T-cell (primary cell): ENCODE results near the gene PCDHGB5. TPM values are rescaled to one million over a fixed set of nuclear protein-coding genes. Genes with fewer than 3 reads are reported as not detected.

Experiments used
- ATAC-seq, 4 experiments: fragments of 200-7000 bp in 3 of 4; fragments of 150-1000 bp in 1 of 4; cut with Tn5 transposase; replicated peaks in 1 of 4; 1 replicate in 3 of 4; 2 replicates in 1 of 4; pipeline ENCODE4 v1.10.0; 2021; ENCODE audit warnings: moderate library complexity in 3 of 4, mild to moderate bottlenecking in 2 of 4, moderate number of reproducible peaks in 1 of 4
- CTCF ChIA-PET, 2 donors: fragments of 300-600 bp; sonication (Branson Sonifier 250); formaldehyde crosslinking; loops; one replicate each; lab custom pipeline; 2022; ENCODE audit warnings: antibody characterized with exemption in 2 of 2; lab: Charles Lee
- POLR2A ChIA-PET, 2 donors: fragments of 300-600 bp; sonication (Branson Sonifier 250); formaldehyde crosslinking; loops; one replicate each; lab custom pipeline; 2022; ENCODE audit warnings: antibody characterized with exemption in 2 of 2; lab: Charles Lee
- DNase-seq, 35 experiments: peaks; one replicate each; pipeline versions ENCODE4 v3.0.0 to v3.0.0-alpha.2; 2013 to 2023
- H3K27ac ChIP-seq: one replicate; pipeline ENCODE4 v1.5.1; 2013; ENCODE audit warnings: low read length
- H3K27me3 ChIP-seq, 2 experiments: replicated peaks in 1 of 2; 1 replicate in 1 of 2; 2 replicates in 1 of 2; pipeline versions ENCODE4 v1.6.1 to v1.7.0; 2013; ENCODE audit warnings: low read length in 1 of 2, mixed read lengths in 1 of 2; ENCODE audit not compliant: control insufficient read depth in 2 of 2, insufficient read depth in 2 of 2; ENCODE audit errors: extremely low read depth in 1 of 2
- H3K36me3 ChIP-seq, 2 donors: 1 replicate in 1 of 2; 2 replicates in 1 of 2; pipeline versions ENCODE4 v1.6.1 to v1.7.0; 2013; ENCODE audit warnings: low read length in 1 of 2; ENCODE audit not compliant: control insufficient read depth in 2 of 2, insufficient read depth in 1 of 2; ENCODE audit errors: extremely low read depth in 1 of 2
- H3K4me1 ChIP-seq, 2 experiments: 1 replicate in 1 of 2; 2 replicates in 1 of 2; pipeline versions ENCODE4 v1.6.1 to v1.7.0; 2013; ENCODE audit warnings: low read length in 2 of 2, mixed read lengths in 1 of 2; ENCODE audit not compliant: insufficient read depth in 2 of 2, control insufficient read depth in 1 of 2; ENCODE audit errors: extremely low read depth in 1 of 2
- H3K4me3 ChIP-seq, 2 donors: 1 replicate in 1 of 2; 2 replicates in 1 of 2; pipeline versions ENCODE4 v1.5.1 to v1.7.0; 2013; ENCODE audit warnings: mild to moderate bottlenecking in 2 of 2, low read length in 1 of 2, moderate library complexity in 1 of 2; ENCODE audit not compliant: control insufficient read depth in 1 of 2; ENCODE audit errors: extremely low read depth in 1 of 2
- H3K9me3 ChIP-seq: 2 replicates; pipeline ENCODE4 v1.7.0; 2013
- H3K27ac Mint-ChIP-seq, 2 donors: one replicate each; pipeline ENCODE4 v1.8.0; 2020 to 2021; ENCODE audit warnings: mild to moderate bottlenecking in 2 of 2, mixed read lengths in 2 of 2
- H3K27me3 Mint-ChIP-seq, 2 donors: one replicate each; pipeline ENCODE4 v1.8.0; 2021 to 2022; ENCODE audit warnings: mixed read lengths in 2 of 2
- H3K36me3 Mint-ChIP-seq: one replicate; pipeline ENCODE4 v1.8.0; 2021; ENCODE audit warnings: mixed read lengths
- H3K4me1 Mint-ChIP-seq, 3 donors: one replicate each; pipeline ENCODE4 v1.8.0; 2020 to 2022; ENCODE audit warnings: mixed read lengths in 3 of 3, mild to moderate bottlenecking in 1 of 3
- H3K4me3 Mint-ChIP-seq, 3 donors: one replicate each; pipeline ENCODE4 v1.8.0; 2020 to 2022; ENCODE audit warnings: mild to moderate bottlenecking in 3 of 3, mixed read lengths in 3 of 3, moderate library complexity in 3 of 3
- H3K9me3 Mint-ChIP-seq, 3 donors: one replicate each; pipeline ENCODE4 v1.8.0; 2020 to 2022; ENCODE audit warnings: mixed read lengths in 3 of 3
- WGBS: methylation state at CpG from one replicate; pipeline ENCODE4 v1.1.5; 2013; ENCODE audit warnings: missing lambda C conversion rate; ENCODE audit not compliant: insufficient coverage; 5-methylcytosine and 5-hydroxymethylcytosine counted together
- total RNA-seq, 35 experiments: library from RNA in 6 of 35; stranded (reverse) in 6 of 35; fragments of 120-200 nt in 1 of 35; gene quantifications; one replicate each; pipeline versions ENCODE4 v1.2.1 to v1.2.4 and lab custom pipeline; 2013 to 2026

PCDHGB5 gene
- total RNA-seq, 5 donors from 2014 or later (not counting 1 experiment from before 2014, with no cell fraction given) = 0.26 to 0.96 (median 0.39) TPM

DNA sequence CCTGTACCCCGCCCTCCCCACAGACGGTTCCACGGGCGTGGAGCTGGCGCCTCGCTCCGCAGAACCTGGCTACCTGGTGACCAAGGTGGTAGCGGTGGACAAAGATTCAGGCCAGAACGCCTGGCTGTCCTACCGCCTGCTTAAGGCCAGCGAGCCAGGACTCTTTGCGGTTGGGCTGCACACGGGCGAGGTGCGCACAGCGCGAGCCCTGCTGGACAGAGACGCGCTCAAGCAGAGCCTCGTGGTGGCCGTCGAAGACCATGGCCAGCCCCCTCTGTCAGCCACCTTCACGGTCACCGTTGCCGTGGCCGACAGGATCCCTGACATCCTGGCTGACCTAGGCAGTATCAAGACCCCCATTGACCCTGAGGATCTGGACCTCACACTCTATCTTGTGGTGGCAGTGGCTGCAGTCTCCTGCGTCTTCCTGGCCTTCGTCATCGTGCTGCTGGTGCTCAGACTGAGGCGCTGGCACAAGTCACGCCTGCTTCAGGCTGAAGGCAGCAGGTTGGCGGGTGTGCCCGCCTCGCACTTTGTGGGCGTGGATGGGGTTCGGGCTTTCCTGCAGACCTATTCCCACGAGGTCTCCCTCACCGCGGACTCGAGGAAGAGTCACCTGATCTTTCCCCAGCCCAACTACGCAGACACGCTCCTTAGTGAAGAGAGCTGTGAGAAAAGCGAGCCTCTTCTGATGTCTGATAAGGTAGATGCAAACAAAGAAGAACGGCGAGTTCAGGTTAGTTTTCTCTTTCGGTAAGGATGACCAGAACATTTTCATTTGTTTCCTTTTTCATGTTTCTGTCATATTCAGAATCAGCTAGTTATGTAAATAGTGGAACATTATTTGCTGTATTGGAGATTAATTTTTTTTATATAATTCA lies 31.5 kb upstream of the PCDHGB5 start:
- ChIA-PET CTCF (no interaction called here), POLR2A (no interaction called here)
- peaks cover 11% of the 10 kb centered on the region for H3K9me3 ChIP-seq
- no peak overlapping the region for H3K27ac ChIP-seq
- peaks cover 13 to 33% (median 28%) of the 10 kb centered on the region in 3 donors for H3K9me3 Mint-ChIP-seq
- H3K4me1 Mint-ChIP-seq = peaks cover 7 to 8% (median 7%) of the 10 kb centered on the region in 3 donors
- peaks cover 38 to 53% of the 10 kb centered on the region in 2 experiments for H3K27me3 ChIP-seq
- DNase-seq = no peak
- peaks cover 66 to 83% of the 10 kb centered on the region in 2 donors for H3K27me3 Mint-ChIP-seq
- H3K36me3 ChIP-seq = peaks cover 0 to 8% of the 10 kb centered on the region in 2 donors
- H3K4me1 ChIP-seq = peaks cover 0 to 4% of the 10 kb centered on the region in 2 experiments
- no peak for ATAC-seq
- H3K36me3 Mint-ChIP-seq = peaks cover 12% of the 10 kb centered on the region
- no peak overlapping the region for H3K27ac Mint-ChIP-seq
- peak overlapping the region in 1 of 2 donors; percentile 32 for H3K4me3 ChIP-seq
- WGBS = 52% methylated on average over 42 of the region's 46 CpGs
- no peak overlapping the region for H3K4me3 Mint-ChIP-seq

DNA sequence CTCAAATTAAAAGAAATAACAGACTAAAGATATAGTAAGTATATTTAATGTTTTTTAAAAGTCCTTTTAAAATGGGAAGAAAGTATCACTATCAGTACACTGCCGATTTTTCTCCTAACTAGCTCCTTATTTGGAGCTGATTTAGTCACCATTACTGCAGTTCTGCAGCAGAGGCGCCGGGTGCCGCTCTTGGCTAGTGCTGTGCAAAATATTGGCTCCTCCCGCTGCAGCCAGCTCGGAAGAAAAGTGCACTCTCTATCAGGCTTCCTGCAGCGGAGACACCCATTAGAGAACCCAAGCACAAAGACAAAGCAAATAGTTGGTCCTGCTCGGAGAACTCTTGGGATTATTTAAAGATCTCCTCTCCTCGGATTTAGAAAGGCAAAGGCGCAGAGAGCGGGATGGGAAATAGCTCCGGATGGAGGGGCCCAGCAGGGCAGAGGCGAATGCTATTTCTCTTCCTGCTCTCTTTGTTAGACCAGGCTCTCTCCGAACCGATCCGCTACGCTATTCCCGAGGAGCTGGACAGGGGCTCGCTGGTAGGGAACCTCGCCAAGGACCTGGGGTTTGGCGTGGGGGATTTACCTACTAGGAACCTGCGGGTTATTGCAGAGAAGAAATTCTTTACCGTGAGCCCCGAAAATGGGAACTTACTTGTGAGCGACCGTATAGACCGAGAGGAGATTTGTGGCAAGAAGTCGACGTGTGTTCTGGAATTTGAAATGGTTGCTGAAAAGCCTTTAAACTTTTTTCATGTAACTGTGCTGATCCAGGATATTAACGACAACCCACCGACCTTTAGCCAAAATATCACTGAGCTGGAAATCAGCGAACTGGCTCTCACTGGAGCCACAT lies 27.5 kb upstream of the PCDHGB5 start, which contains the start of gene PCDHGB3:
TSS of gene PCDHGB3 (plus strand) at position 249 of the 855 bp plus-strand sequence. CDS start at position 402, 153 bp downstream.
- Mint-ChIP-seq H3K36me3 (peaks cover 8% of the 10 kb centered on the region), H3K4me3 (peak within 1 kb of the TSS; percentile 66 to 80 (median 77)), H3K27me3 (peaks cover 56 to 84% of the 10 kb centered on the region in 2 donors), H3K4me1 (peaks cover 7 to 9% (median 8%) of the 10 kb centered on the region in 3 donors), H3K27ac (no peak within 1 kb of the TSS), H3K9me3 (peaks cover 5 to 24% (median 22%) of the 10 kb centered on the region in 3 donors)
- CTCF ChIA-PET = interaction anchor here (0.7 to 2.5 kb wide), 16 partner anchors 11 to 1253 kb away, joined by 3 to 19 read pairs (median 4); partner anchors contain the start of genes PCDHGA1 (in 2 of the 2), PCDHGA10 (in 1 of the 2) and TAF7 (in 1 of the 2)
- WGBS = 23% methylated on average over 27 of the region's 32 CpGs
- Histone ChIP-seq H3K36me3 (peaks cover 0 to 4% of the 10 kb centered on the region in 2 donors), H3K9me3 (peaks cover 11% of the 10 kb centered on the region), H3K4me3 (peak within 1 kb of the TSS; percentile 12 to 58), H3K27me3 (peaks cover 32 to 61% of the 10 kb centered on the region in 2 experiments), H3K27ac (no peak within 1 kb of the TSS), H3K4me1 (peaks cover 0 to 7% of the 10 kb centered on the region in 2 experiments)
- POLR2A ChIA-PET = interaction anchor here in 1 of 2 donors (0.7 to 1.0 kb wide), 2 partner anchors 10 to 16 kb away, joined by 3 read pairs; partner anchors contain the start of gene PCDHGA4
- ATAC-seq = peak in 3 of 4 experiments; percentile 52 to 85 (median 82)
- peak in 19 of 35 experiments; percentile 6 to 51 (median 25) for DNase-seq

DNA sequence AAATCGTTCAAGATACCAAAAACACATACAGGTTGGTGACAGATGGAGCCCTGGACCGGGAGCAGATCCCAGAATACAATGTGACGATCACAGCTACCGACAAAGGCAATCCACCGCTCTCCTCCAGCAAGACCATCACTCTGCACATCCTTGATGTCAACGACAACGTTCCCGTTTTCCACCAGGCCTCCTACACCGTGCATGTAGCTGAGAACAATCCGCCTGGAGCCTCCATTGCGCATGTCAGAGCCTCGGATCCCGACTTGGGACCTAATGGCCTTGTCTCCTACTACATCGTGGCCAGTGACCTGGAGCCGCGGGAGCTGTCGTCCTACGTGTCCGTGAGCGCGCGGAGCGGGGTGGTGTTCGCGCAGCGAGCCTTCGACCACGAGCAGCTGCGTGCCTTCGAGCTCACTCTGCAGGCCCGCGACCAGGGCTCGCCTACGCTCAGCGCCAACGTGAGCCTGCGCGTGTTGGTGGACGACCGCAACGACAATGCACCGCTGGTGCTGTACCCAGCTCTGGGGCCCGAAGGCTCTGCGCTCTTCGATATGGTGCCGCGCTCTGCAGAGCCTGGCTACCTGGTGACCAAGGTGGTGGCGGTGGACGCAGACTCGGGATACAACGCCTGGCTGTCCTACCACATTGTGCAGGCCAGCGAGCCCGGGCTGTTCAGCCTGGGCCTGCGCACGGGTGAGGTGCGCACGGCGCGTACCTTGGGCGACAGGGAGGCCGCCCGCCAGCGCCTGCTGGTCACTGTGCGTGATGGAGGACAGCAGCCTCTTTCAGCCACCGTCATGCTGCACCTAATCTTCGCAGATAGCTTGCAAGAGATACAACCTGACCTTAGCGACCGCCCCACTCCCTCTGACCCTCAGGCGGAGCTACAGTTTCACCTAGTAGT lies 25.9 kb upstream of the PCDHGB5 start:
- H3K27me3 Mint-ChIP-seq = peaks cover 51 to 80% of the 10 kb centered on the region in 2 donors
- Histone ChIP-seq H3K4me1 (peaks cover 0 to 7% of the 10 kb centered on the region in 2 experiments), H3K36me3 (peaks cover 0 to 4% of the 10 kb centered on the region in 2 donors), H3K27ac (no peak overlapping the region), H3K4me3 (peak overlapping the region in 1 of 2 donors; percentile 27), H3K9me3 (peaks cover 9% of the 10 kb centered on the region), H3K27me3 (peaks cover 22 to 61% of the 10 kb centered on the region in 2 experiments)
- POLR2A ChIA-PET = no interaction called here
- peaks cover 6% of the 10 kb centered on the region for H3K36me3 Mint-ChIP-seq
- ATAC-seq = no peak
- no peak overlapping the region for H3K27ac Mint-ChIP-seq
- peaks cover 7 to 9% (median 8%) of the 10 kb centered on the region in 3 donors for H3K4me1 Mint-ChIP-seq
- CTCF ChIA-PET = interaction anchor here (2.1 to 2.5 kb wide), 4 partner anchors 152 to 196 kb away, joined by 7 to 19 read pairs (median 11); no protein-coding TSS in a partner anchor
- H3K9me3 Mint-ChIP-seq = peaks cover 5 to 25% (median 20%) of the 10 kb centered on the region in 3 donors
- no peak overlapping the region for H3K4me3 Mint-ChIP-seq
- no peak for DNase-seq
- 49% methylated on average over 69 of the region's 69 CpGs for WGBS

- Mint-ChIP-seq H3K27me3 (peaks cover 47 to 67% of the 10 kb centered on the region in 2 donors), H3K4me1 (peaks cover 7 to 9% (median 8%) of the 10 kb centered on the region in 3 donors), H3K27ac (no peak within 1 kb of the TSS), H3K9me3 (peaks cover 5 to 27% (median 23%) of the 10 kb centered on the region in 3 donors), H3K4me3 (peak within 1 kb of the TSS; percentile 25 to 42 (median 32)), H3K36me3 (peaks cover 7% of the 10 kb centered on the region)
- Histone ChIP-seq H3K27ac (no peak within 1 kb of the TSS), H3K9me3 (peaks cover 11% of the 10 kb centered on the region), H3K4me3 (peak within 1 kb of the TSS in 1 of 2 donors; percentile 55), H3K36me3 (peaks cover 0 to 4% of the 10 kb centered on the region in 2 donors), H3K27me3 (peaks cover 19 to 65% of the 10 kb centered on the region in 2 experiments), H3K4me1 (peaks cover 0 to 7% of the 10 kb centered on the region in 2 experiments)
- ATAC-seq = no peak
- peak in 1 of 35 experiments; percentile 20 for DNase-seq
- ChIA-PET CTCF (interaction anchor here in 1 of 2 donors (0.8 kb wide), 1 partner anchor 56 kb away, joined by 3 read pairs; no protein-coding TSS in a partner anchor), POLR2A (no interaction called here)
- 50% methylated on average over 24 of the region's 27 CpGs for WGBS
Measured at GRCh38 chr5:141373673-141374317, 24.0 kb upstream of the PCDHGB5 start, which contains the start of gene PCDHGA6. Gene PCDHGA6, plus strand, starts transcription at chr5:141373891. Its CDS starts 193 bp downstream, at chr5:141374084.

- H3K27me3 ChIP-seq = peaks cover 16 to 62% of the 10 kb centered on the region in 2 experiments
- H3K4me3 ChIP-seq = peak overlapping the region in 1 of 2 donors; percentile 55
- peaks cover 0 to 4% of the 10 kb centered on the region in 2 donors for H3K36me3 ChIP-seq
- DNase-seq (no peak), ATAC-seq (no peak)
- H3K4me1 ChIP-seq = peaks cover 0 to 7% of the 10 kb centered on the region in 2 experiments
- Mint-ChIP-seq H3K27ac (no peak overlapping the region), H3K27me3 (peaks cover 50 to 67% of the 10 kb centered on the region in 2 donors), H3K4me1 (peaks cover 7 to 8% (median 8%) of the 10 kb centered on the region in 3 donors), H3K36me3 (peaks cover 9% of the 10 kb centered on the region), H3K9me3 (peaks cover 5 to 29% (median 29%) of the 10 kb centered on the region in 3 donors), H3K4me3 (no peak overlapping the region)
- CTCF ChIA-PET = interaction anchor here in 1 of 2 donors (0.8 to 1.0 kb wide), 2 partner anchors 46 to 57 kb away, joined by 3 read pairs; no protein-coding TSS in a partner anchor
- 61% methylated on average over 14 of the region's 14 CpGs for WGBS
- H3K9me3 ChIP-seq = peaks cover 11% of the 10 kb centered on the region
- no peak overlapping the region for H3K27ac ChIP-seq
- POLR2A ChIA-PET = no interaction called here
Measured at GRCh38 chr5:141374627-141375026, 23.1 kb upstream of the PCDHGB5 start.
